Ectodermal cell (in vitro differentiated cells): ENCODE results near the gene GBE1.
"Not testable (repeated sequence)": the region's sequence is repeated elsewhere in the genome, so short reads cannot be mapped to it uniquely, and the experiment has no call there.

Experiments used
- H3K27ac ChIP-seq: 2 replicates; pipeline ENCODE4 v1.7.0; 2013; ENCODE audit warnings: mild to moderate bottlenecking, low read depth, low read length; ENCODE audit not compliant: insufficient read depth, poor library complexity, severe bottlenecking
- H3K27me3 ChIP-seq: 2 replicates; pipeline ENCODE4 v1.7.0; 2013; ENCODE audit warnings: mild to moderate bottlenecking, low read length; ENCODE audit not compliant: insufficient read depth, control insufficient read depth, poor library complexity, severe bottlenecking
- H3K36me3 ChIP-seq: one replicate; pipeline ENCODE4 v1.7.0; 2013; ENCODE audit warnings: low read length; ENCODE audit not compliant: control insufficient read depth, insufficient read depth
- H3K4me1 ChIP-seq: one replicate; pipeline ENCODE4 v1.7.0; 2013; ENCODE audit warnings: low read length; ENCODE audit not compliant: control insufficient read depth, insufficient read depth
- H3K4me3 ChIP-seq: 2 replicates; pipeline ENCODE4 v1.7.0; 2013; ENCODE audit warnings: low read depth, low read length, control low read depth; ENCODE audit not compliant: insufficient read depth
- H3K9me3 ChIP-seq: 2 replicates; pipeline ENCODE4 v1.7.0; 2013; ENCODE audit warnings: mild to moderate bottlenecking, low read length, moderate library complexity; ENCODE audit not compliant: control insufficient read depth
- WGBS, 2 experiments: methylation state at CpG; one replicate each; pipeline ENCODE4 v1.1.7; 2013; ENCODE audit warnings: missing lambda C conversion rate in 2 of 2; 5-methylcytosine and 5-hydroxymethylcytosine counted together

Gene GBE1

GRCh38 chr3:81776643-81777042 is 15.2 kb upstream of the GBE1 start:
- no peaks in the 10 kb centered on the region for H3K9me3 ChIP-seq
- no peak overlapping the region for H3K4me3 ChIP-seq
- no peak overlapping the region for H3K27ac ChIP-seq
- H3K36me3 ChIP-seq = no peaks in the 10 kb centered on the region
- H3K4me1 ChIP-seq = no peaks in the 10 kb centered on the region
- WGBS, 2 experiments = 85 to 90% methylated on average over 2 of the region's 2 CpGs
- no peaks in the 10 kb centered on the region for H3K27me3 ChIP-seq

- Histone ChIP-seq H3K4me1 (no peaks in the 10 kb centered on the region), H3K27ac (no peak overlapping the region), H3K27me3 (no peaks in the 10 kb centered on the region), H3K9me3 (no peaks in the 10 kb centered on the region), H3K4me3 (no peak overlapping the region), H3K36me3 (no peaks in the 10 kb centered on the region)
- 93% methylated on average over 3 of the region's 3 CpGs for WGBS, 2 experiments
These were observed 9.3 kb upstream of the GBE1 start for GRCh38 chr3:81770710-81771109.

GRCh38 chr3:81769299-81769698 is 7.9 kb upstream of the GBE1 start:
- H3K27me3 ChIP-seq = no peaks in the 10 kb centered on the region
- no peaks in the 10 kb centered on the region for H3K4me1 ChIP-seq
- no peak overlapping the region for H3K4me3 ChIP-seq
- 89 to 93% methylated on average over 2 of the region's 2 CpGs for WGBS, 2 experiments
- H3K27ac ChIP-seq = no peak overlapping the region
- no peaks in the 10 kb centered on the region for H3K9me3 ChIP-seq
- H3K36me3 ChIP-seq = no peaks in the 10 kb centered on the region

GRCh38 chr3:81767250-81767859 is 5.9 kb upstream of the GBE1 start:
- not testable (repeated sequence) for H3K4me1 ChIP-seq, H3K36me3 ChIP-seq, H3K27ac ChIP-seq, H3K27me3 ChIP-seq, H3K9me3 ChIP-seq, H3K4me3 ChIP-seq
- WGBS, 2 experiments = 96 to 97% methylated on average over 47 of the region's 47 CpGs

GRCh38 chr3:81765400-81765799 is 4.0 kb upstream of the GBE1 start:
- Histone ChIP-seq H3K4me1 (no peaks in the 10 kb centered on the region), H3K27me3 (no peaks in the 10 kb centered on the region), H3K9me3 (no peaks in the 10 kb centered on the region), H3K36me3 (no peaks in the 10 kb centered on the region), H3K27ac (no peak overlapping the region), H3K4me3 (no peak overlapping the region)
- WGBS, 2 experiments = 89 to 100% methylated on average over 2 of the region's 2 CpGs

GRCh38 chr3:81764665-81765064 is 3.2 kb upstream of the GBE1 start:
- Histone ChIP-seq H3K27ac (no peak overlapping the region), H3K4me1 (no peaks in the 10 kb centered on the region), H3K9me3 (no peaks in the 10 kb centered on the region), H3K36me3 (no peaks in the 10 kb centered on the region), H3K4me3 (no peak overlapping the region), H3K27me3 (no peaks in the 10 kb centered on the region)

- 92 to 95% methylated on average over 7 of the region's 7 CpGs for WGBS, 2 experiments
- no peaks in the 10 kb centered on the region for H3K4me1 ChIP-seq
- H3K4me3 ChIP-seq = no peak overlapping the region
These were observed 2.6 kb upstream of the GBE1 start for GRCh38 chr3:81764002-81764401.

GRCh38 chr3:81763001-81763400 is 1.6 kb upstream of the GBE1 start:
- no peak overlapping the region for H3K27ac ChIP-seq
- no peaks in the 10 kb centered on the region for H3K9me3 ChIP-seq
- H3K27me3 ChIP-seq = no peaks in the 10 kb centered on the region
- 85 to 88% methylated on average over 4 of the region's 4 CpGs for WGBS, 2 experiments
- no peak overlapping the region for H3K4me3 ChIP-seq
- no peaks in the 10 kb centered on the region for H3K4me1 ChIP-seq
- H3K36me3 ChIP-seq = peaks cover 4% of the 10 kb centered on the region

More at GRCh38 chr3:81764002-81764401, 2.6 kb upstream of the GBE1 start:
- H3K9me3 ChIP-seq = no peaks in the 10 kb centered on the region
- no peak overlapping the region for H3K27ac ChIP-seq
- no peaks in the 10 kb centered on the region for H3K27me3 ChIP-seq
- H3K36me3 ChIP-seq = no peaks in the 10 kb centered on the region

GRCh38 chr3:81761904-81762580 is 597 bp upstream of the GBE1 start:
- Histone ChIP-seq H3K4me1 (no peaks in the 10 kb centered on the region), H3K27me3 (no peaks in the 10 kb centered on the region), H3K27ac (peak overlapping the region; percentile 97), H3K9me3 (no peaks in the 10 kb centered on the region), H3K36me3 (peaks cover 4% of the 10 kb centered on the region), H3K4me3 (peak overlapping the region; percentile 83)
- WGBS, 2 experiments = 66 to 90% methylated on average over 4 to 6 of the region's 6 CpGs

- Histone ChIP-seq H3K27ac (no peak overlapping the region), H3K4me3 (peak overlapping the region; percentile 83), H3K27me3 (no peaks in the 10 kb centered on the region), H3K4me1 (no peaks in the 10 kb centered on the region), H3K9me3 (no peaks in the 10 kb centered on the region), H3K36me3 (peaks cover 6% of the 10 kb centered on the region)
- WGBS, 2 experiments = 89 to 98% methylated on average over 3 of the region's 3 CpGs
These were observed 1.2 kb downstream of the GBE1 start for GRCh38 chr3:81760215-81760614.
